GM19397 (cell line): ENCODE data around the gene TFRC.
"Not testable (repeated sequence)": the region's sequence is repeated elsewhere in the genome, so short reads cannot be mapped to it uniquely, and the experiment has no call there.

Experiments
- ATAC-seq: cut with Tn5 transposase; IDR thresholded peaks from one replicate; pipeline ENCODE4 v1.9.1; 2021; ENCODE audit warnings: mild to moderate bottlenecking, moderate library complexity; ENCODE audit not compliant: unreplicated experiment

TFRC gene

DNA sequence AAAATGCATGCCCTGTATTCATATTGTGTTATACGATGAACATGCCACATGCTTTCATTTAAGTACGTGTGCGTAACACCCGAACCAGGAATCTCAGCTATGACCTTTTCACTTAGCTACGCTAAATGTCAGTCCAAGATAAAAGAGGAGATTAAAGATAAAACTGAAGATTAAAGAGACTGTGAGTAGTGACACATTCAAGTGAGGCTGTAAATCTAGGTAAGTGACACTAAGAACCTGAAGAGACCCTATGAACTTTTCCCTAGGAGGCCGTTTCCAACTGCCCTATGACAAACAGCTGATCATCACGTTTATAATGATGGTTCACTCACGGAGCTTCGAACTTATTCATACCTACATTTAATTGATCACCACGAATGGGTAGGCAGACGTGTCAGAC lies 32.2 kb downstream of the TFRC start:
- ATAC-seq, result no peak

DNA sequence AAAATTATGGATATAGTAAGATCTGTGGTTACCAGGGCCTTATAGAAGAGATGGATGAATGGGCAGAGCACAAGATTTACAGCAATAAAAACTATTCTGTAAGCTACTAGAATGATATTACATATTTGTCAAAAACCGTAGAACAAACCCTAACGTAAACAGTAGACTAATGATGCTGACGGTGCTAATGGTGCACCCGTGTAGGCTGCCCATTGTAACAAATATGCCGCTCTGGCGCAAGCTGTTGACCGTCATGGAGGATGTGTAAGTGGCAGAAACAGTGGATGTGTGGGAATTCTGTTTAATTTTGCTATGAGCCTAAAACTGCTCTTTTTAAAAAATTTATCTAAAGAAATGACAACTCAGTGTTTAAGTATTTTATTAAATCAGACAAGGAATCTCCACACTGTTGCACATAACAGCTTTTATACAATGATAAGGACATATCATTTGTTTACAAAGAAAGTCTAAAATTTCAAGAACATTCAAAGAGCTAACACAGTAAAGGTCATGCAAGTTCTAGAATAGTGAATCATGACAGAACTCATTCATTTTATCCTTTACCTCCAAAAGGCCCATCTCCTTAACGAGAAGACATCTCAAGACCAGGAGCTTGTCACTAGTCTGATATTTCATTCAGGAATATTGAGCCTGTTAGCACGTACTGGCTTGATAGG lies 32.8 kb downstream of the TFRC start:
- no peak for ATAC-seq

DNA sequence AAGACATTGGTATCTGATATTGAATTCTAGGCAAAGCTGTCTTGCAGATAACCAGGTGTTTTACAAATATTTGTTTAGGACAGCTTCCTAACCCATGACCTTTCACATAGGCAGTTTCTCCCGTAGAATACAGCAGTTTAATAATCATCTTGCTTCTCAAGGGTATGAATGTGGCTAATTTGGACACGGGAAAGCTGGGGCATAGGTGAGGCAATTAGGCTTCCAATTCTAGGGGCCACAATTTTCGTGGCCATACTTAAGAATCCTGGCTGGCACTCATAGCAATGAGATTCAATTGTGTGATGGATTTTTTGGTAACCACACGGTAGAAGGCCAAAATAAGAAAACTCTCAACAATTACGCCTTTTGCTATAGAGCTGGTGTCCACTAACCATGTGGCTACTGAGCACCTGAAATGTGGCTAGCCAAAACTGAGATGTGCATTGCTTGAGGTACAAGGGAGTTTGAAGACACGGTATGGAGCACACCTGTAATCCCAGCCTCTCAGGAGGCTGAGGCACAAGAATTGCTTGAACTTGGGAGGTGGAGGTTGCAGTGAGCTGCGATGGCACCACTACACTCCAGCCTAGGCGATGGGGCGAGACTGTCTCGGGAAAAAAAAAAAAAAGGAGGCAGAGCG lies 34.4 kb downstream of the TFRC start:
- ATAC-seq, result no peak

DNA sequence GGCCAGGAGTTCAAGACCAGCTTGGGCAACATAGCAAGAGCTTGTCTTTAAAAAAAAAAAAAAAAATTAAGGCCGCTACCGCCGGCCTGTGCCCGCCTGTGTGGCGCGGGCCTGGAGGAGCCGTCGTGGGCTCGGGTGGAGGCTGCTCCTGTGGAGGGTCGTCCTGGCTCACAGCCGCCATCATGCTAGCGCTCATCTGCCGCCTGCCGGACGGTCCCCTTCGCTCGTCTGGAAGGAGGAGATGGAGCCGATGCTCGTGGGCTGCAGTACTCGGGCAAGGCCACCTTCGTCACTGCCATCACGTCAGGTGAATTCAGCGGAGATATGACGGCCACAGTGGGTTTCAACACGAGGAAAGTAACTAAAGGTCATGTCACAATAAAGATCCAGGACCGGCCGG lies 37.4 kb downstream of the TFRC start:
- no peak for ATAC-seq

DNA sequence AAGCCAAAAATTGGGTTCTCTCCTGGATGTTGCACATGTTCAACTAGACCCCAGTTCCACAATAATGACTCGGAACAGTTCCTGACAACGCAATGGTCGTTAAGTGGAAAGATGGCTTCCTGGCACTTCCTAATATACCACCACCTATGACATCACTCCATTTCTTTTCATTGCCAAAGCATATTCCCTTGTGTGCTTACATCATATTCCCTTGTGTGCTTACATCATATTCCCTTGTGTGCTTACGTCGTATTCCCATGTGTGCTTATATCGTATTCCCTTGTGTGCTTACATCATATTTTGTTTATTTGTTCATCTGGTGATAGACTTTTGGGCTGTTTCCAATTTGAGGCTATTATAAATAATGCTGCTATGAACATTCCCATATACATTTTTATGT lies 39.2 kb downstream of the TFRC start:
- ATAC-seq, result no peak

DNA sequence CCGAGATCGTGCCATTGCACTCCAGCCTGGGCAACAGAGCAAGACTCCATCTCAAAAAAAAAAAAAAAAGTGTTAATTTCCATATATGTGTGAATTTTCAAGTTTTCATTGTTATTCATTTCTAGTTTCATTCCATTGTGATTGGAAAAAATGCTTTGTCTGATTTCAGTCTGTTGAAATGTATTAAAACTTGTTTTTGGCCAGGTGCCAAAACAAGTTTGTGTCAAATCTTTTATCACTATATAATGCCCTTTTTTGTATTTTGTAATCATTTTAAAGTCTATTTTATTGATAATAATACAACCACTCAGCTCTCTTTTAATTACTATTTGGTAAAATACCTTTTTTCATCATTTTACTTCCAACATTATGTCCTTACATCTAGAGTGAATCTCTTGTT lies 42.5 kb downstream of the TFRC start:
- ATAC-seq, result no peak

DNA sequence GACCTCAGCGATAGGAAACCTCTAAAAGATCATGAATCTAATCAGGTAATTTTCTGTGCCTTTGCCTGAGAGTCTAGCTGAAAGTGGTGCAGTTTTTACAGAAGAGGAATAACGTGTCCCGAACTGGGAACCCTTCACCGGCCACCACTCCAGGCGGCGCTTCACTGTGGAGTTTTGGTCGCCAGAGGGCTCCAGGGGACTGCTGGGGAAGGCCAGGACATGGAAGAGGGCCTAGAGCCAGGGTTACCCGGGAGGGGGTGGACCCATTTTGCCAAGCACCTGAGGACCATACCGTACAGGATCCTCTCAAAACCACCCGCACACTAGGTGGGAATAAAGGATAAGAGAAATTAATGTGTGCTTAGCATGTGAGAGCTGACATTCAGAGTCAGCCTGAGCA lies 55.8 kb downstream of the TFRC start:
- ATAC-seq, result not testable (repeated sequence)

DNA sequence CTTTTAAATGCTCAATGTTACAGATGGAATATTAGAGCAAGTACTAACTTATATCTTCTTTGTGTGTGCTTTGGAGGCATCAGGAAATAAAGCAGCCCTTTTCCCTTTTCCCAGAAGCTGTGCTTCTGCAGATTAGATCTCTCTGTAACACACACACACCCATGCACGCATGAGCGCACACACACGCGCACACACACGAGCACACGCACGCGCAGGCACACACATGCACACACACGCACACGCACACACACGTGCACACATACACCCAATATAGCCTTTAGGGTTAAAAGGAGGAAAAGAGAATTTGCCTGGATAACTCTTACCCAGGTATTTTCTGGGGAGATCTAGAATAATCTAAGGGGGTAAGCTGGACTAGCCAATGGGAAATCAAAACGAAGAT lies 56.9 kb downstream of the TFRC start:
- no peak for ATAC-seq

DNA sequence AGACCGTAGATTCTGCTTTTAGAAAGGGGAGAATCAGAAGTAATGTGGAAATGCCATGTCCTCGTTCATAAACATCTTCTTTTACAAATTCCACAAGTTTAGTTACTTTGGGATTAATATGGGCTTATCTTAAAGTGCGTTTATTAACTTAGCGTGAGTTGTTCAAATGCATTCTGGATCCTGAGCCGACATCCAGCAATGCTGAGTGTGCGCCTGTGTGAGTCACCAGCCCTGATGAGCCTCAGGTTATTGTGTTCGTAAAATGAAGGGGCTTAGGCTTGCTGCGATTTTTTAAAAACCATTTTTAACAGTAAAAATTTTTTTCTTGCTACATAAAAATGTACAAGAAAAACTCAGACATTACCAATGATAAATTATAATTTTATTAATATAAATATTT lies 57.9 kb downstream of the TFRC start:
- no peak for ATAC-seq

DNA sequence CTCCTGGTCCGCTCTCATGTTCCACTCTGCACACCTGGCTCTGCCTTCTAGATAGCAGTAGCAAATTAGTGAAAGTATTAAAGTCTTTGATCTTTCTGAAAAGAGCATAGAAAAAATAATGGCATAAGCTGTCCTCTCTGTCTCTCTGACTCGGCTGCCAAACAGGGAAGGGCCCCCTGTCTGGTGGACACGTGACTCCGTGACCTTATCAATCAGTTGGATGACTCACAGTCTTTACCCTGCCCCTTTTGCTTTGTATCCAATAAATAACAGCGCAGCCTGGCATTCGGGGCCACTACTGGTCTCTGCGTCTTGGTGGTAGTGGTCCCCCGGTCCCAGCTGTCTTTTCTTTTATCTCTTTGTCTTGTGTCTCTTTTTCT lies 59.4 kb downstream of the TFRC start:
- not testable (repeated sequence) for ATAC-seq

DNA sequence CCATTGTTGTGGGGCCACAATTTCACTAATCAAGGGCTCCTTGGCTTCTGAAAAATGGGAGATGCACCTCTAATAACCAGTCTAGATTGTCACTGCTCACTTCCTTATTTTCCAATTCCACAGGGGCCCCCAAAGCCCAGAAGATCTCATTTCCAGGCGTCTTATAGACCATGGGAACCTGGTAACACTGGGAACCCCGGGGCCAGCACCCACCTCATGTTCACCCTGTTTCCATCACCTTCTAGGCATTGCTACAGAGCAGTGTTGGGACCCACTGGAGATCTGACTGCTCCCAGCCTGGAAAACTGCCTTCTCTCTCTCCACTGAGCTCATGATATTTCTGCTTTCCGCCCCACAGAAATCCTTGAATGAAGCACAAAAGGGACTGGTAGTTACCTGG lies 61.5 kb downstream of the TFRC start:
- no peak for ATAC-seq

DNA sequence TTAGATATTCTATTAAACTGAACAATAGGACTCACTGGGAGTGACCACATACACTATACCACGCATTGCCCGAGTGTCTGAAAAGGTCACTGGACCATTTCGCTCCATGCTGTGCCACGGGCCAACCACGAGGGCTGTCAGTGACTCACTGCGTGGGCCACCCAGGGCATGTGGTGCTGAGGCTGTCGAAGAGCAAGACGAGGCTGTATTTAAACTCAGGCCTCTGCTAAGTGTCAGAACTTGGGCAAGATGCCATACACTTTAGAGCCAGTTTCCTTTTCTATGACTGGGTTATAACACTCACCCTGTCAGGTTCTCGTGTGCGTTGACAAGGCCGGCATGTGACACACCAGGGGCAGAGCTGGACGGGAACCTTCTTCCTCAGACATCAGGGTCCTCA lies 62.3 kb downstream of the TFRC start:
- not testable (repeated sequence) for ATAC-seq

DNA sequence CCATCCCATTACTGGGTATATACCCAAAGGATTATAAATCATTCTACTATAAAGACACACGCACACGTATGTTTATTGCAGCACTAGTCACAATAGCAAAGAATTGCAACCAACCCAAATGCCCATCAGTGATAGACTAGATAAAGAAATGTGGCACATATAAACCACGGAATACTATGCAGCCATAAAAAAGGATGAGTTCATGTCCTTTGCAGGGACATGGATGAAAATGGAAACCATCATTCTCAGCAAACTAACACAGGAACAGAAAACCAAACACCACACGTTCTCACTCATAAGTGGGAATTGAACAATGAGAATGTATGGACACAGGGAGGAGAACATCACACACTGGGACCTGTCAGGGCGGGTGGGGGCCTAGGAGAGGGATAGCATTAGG lies 63.7 kb downstream of the TFRC start:
- ATAC-seq, result not testable (repeated sequence)

DNA sequence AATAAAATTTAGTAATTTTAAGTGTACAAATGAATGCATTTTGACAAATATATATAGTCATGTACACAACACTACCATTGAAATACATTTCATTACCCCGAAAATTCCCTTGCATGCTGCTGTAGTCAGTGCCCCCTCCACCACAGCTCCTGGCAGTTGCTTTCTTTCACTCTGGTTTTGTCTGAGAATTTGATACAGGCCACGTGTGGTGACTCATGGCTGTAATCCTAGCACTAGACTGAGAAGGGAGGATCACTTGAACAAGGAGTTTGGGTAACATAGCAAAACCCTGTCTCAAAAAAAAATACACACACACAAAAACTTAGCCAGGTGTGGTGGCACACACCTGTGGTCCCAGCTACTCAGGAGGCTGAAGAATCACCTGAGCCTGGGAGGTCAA lies 65.4 kb downstream of the TFRC start:
- ATAC-seq, result no peak

DNA sequence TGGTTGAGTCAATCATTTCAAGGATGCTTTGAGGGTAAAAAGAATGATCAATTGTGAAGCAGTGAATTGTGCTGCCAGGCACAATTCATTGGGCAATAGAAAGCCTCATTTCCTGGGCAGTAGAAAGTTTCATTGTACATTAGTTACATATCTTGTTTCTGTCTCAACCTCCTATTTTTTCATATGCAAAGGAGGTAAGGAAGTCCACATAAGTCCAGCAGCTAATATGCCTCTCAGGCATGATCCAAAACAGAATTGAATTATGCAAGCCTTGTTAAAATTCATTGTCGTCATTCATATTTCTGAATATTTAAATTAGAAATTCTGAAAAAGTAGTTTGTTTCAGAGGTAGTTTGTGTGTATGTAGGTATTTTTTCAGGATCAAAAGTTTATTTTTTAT lies 65.8 kb downstream of the TFRC start:
- ATAC-seq, result no peak

DNA sequence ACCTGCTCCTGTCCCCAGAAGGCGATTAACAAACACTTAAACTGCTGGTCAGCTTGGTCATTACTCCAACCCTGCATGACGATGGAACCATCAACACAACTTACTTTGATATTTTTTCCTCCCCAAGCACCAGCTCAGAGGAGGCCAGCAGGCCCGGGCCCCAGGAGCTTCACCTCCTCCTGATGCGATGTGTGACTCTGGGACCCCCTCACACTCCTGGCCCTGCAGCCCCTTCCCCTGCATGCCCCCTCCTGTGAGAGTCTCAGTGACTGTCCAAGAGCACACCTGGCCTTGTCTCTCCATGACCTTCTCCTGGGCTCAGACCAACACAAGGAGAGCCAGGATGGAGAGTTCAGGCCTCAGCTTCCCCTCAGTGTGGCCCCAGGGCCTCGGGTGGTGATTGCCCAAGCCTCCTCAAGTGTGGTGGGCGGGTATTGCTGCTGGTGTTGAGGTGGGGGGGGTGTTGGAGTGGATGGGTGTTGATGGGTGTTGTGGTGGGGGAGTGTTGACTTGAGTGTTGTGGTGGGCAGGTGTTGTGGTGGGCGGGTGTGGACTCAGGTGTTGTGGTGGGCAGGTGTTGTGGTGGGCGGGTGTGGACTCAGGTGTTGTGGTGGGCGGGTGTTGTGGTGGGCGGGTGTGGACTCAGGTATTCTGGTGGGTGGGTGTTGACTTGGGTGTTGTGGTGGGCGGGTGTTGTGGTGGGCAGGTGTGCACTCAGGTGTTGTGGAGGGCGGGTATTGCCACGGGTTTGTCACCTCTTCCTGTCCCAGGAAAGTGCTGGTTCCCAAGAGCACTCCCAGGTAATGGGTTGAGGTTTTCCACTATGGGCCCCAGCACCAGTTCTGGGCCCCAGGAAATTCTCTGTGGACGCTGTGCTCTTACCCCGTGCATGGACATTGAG lies 68.1 kb downstream of the TFRC start:
- ATAC-seq, result no peak

DNA sequence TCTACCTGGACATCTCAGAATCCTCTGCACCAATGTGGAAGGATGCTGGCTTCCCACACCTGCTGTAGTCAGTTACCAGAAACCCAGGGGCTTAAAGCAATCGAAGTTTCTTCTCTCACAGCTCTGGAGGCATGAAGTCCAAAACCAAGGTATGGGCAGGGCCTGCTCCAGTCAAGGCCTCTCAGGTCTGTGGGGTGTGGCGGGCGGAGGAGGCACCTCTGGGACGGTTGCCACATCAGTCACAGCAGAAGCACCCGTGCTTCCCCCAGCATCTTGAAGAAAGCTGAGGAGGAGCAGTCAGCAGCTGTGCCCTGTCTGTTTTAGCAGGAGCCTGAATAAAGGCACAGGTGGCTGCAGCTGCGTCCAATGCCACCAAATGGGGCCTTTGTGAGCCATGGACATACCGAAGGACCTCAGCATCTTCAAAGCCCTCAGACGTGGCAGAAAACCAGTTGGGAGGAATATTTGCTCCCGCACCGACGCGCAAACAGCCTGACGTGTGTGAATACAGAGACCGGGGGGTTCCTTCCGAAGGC lies 68.9 kb downstream of the TFRC start:
- ATAC-seq, result no peak

DNA sequence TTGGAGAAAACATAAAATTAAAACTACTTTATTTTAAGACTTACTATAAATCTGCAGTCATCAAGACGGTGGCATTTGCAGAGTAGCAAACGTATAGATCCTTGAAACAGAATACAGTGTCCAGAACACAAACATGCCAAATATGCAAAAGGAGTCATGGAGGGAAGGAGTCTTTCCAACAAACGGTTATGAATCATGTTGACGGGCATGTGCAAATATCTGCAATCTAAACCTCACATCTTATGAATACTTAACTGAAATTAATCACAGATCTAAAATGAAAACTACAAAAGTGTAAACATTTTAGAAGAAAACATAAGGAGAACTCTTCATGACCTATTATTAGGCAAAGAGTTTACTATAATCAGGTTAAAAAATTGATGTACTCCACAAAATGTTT lies 69.4 kb downstream of the TFRC start:
- no peak for ATAC-seq

DNA sequence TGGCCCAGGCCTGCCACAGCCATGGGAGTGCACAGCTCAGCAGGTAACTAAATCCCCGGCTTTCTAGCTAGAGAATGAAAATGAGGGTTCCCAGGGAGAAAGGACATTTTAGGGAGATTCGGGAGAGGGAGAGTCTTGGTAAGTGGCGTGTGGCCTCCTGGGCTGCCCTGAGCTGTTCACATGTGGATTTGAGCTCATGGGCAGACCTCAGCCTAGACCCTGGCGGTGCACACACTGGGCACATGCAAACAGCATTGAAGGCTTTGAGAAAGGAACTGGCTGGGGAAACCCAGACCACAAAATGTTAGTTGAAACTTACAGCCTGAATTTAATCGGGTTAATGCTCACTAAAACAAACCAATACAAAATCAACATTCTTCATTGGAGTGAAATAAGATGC lies 72.4 kb downstream of the TFRC start:
- no peak for ATAC-seq

DNA sequence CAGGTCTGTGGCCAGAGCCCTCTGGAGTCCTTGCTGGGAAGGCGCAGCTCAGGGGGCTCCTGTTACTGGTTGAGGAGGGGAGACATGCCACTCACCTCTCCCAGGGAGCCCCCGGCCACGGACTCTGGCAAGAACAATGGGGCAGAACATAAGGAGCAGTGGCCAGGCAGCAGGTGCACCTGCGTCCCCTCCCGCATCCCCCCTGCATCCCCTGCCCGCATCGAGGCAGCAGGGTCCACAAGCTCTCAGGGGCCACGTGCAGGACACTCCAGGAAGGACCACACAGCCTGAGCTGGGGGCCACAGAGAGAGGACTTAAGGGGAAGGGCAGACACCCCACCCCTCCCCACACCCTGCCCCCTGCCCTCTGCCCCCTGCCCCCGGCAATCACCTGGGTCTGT lies 73.0 kb downstream of the TFRC start:
- ATAC-seq, result no peak

DNA sequence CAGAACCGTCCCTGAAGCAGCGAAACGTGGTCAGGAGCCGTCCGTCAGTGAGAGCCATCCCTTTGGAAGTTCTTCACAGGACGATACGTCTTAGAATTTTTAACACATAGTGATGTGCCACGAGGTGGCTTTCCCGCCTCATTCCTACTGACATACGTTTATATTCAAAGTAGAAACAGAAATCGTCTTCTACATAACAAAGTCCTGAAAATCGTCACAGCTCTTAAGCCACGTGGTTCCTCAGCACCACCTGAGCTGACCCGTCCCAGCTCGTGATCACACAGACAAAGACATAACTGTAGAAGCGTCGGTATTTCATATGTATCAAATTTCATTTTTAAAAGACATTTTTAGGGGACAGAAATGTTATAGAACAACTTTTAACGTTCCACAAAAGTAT lies 73.5 kb downstream of the TFRC start:
- ATAC-seq, result no peak
